ENCODE results near the gene MAP1LC3B2.

MAP1LC3B2 gene

GRCh38 chr12:116624516-116624915 is 65.3 kb downstream of the MAP1LC3B2 start:
- no peak for DNase-seq
- in situ Hi-C loops (cut with HindIII; ENCODE audit: low pct_ligation_motif_present, low pct_unique_long_range_greater_than_20kb, low sequenced_read_pairs) = no loop called here

DNA sequence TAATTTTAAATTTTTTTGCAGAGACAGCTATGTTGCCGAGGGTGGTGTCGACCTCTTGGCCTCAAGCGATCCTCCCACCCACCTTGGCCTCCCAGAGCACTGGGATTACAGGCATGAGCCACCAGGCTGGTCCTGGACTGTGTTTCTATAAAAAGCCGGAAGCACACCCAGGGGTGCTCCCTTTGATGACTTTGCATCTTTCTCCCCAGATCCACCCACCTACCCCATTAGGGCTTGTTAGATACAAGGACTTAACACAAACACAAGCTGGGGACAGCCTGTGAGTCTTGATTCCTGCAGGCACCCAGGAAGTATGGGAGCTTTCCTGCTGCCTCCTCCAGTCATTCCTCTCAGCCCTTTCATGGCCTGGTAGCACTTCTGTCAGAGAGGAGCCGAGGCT is 67.0 kb downstream of the MAP1LC3B2 start:
- DNase-seq = no peak
- in situ Hi-C loops (cut with HindIII; ENCODE audit: low pct_ligation_motif_present, low pct_unique_long_range_greater_than_20kb, low sequenced_read_pairs) = no loop called here
